HepG2 (cell line): Measurements from ENCODE around the gene MRPL28. TPM values are rescaled to one million over a fixed set of nuclear protein-coding genes. Genes with fewer than 3 reads are reported as not detected.
A peak's percentile ranks its signal among the peaks of the same experiment; 100 is the strongest.

ENCODE experiments used
- CEBPG ChIP-seq: IDR thresholded peaks from 2 replicates; pipeline ENCODE4 v1.6.1; 2016
- CHD2 ChIP-seq: IDR thresholded peaks from 2 replicates; pipeline ENCODE4 v1.6.1; 2011; ENCODE audit warnings: low read depth, low read length, improper control_type of control experiment
- GATAD2A ChIP-seq: IDR thresholded peaks from 2 replicates; pipeline ENCODE4 v1.6.1; 2016
- ISX ChIP-seq: sonication (generic); formaldehyde crosslinking; conservative IDR thresholded peaks from 2 replicates; pipeline ENCODE4 v1.5.0; 2020; ENCODE audit warnings: missing genetic modification reagents
- LCORL ChIP-seq, 2 experiments: fragments of 450-650 bp in 1 of 2; sonication (generic) in 1 of 2; formaldehyde crosslinking in 1 of 2; IDR thresholded peaks; 2 replicates each; pipeline versions ENCODE4 v1.5.0 to v1.6.1; 2017 to 2020; ENCODE audit warnings: antibody characterized with exemption in 1 of 2, missing genetic modification reagents in 1 of 2
- MAFG ChIP-seq: sonication (generic); formaldehyde crosslinking; IDR thresholded peaks from 2 replicates; pipeline ENCODE4 v1.5.1; 2020; ENCODE audit warnings: mild to moderate bottlenecking, missing genetic modification reagents
- MAZ ChIP-seq, 2 experiments: sonication (generic) in 1 of 2; formaldehyde crosslinking in 1 of 2; IDR thresholded peaks; 2 replicates each; pipeline versions ENCODE4 v1.5.0 to v1.6.1; 2012 to 2020; ENCODE audit warnings: low read depth in 2 of 2, mild to moderate bottlenecking in 2 of 2, borderline replicate concordance in 1 of 2, improper control_type of control experiment in 1 of 2, low read length in 1 of 2, missing genetic modification reagents in 1 of 2, moderate library complexity in 1 of 2
- MNT ChIP-seq: fragments of 450-650 bp; IDR thresholded peaks from 2 replicates; pipeline ENCODE4 v1.6.1; 2016
- RAD21 ChIP-seq: fragments of 450-650 bp; formaldehyde crosslinking; IDR thresholded peaks from 2 replicates; pipeline ENCODE4 v1.5.0; 2020; ENCODE audit warnings: mild to moderate bottlenecking
- RFX3 ChIP-seq: IDR thresholded peaks from 2 replicates; pipeline ENCODE4 v1.6.1; 2016; ENCODE audit warnings: missing biosample characterization, missing genetic modification reagents
- SIX4 ChIP-seq: sonication (generic); formaldehyde crosslinking; IDR thresholded peaks from 2 replicates; pipeline ENCODE4 v1.4.0; 2020; ENCODE audit warnings: missing genetic modification reagents
- SMC3 ChIP-seq: IDR thresholded peaks from 2 replicates; pipeline ENCODE4 v1.6.1; 2011; ENCODE audit warnings: low read length, improper control_type of control experiment
- SOX13 ChIP-seq, 3 experiments: fragments of 450-650 bp in 1 of 3; sonication (generic) in 1 of 3; formaldehyde crosslinking in 1 of 3; IDR thresholded peaks in 2 of 3; conservative IDR thresholded peaks in 1 of 3; 2 replicates each; pipeline versions ENCODE4 v1.5.0 to v1.6.1; 2016 to 2020; ENCODE audit warnings: antibody characterized with exemption in 1 of 3, mild to moderate bottlenecking in 1 of 3, missing compliant biosample characterization in 1 of 3, missing genetic modification reagents in 1 of 3, moderate library complexity in 1 of 3
- SP4 ChIP-seq: sonication (generic); formaldehyde crosslinking; IDR thresholded peaks from 2 replicates; pipeline ENCODE4 v1.8.1; 2023; ENCODE audit warnings: mild to moderate bottlenecking, missing genetic modification reagents
- SPEN ChIP-seq: sonication (generic); formaldehyde crosslinking; IDR thresholded peaks from 2 replicates; pipeline ENCODE4 v1.5.1; 2020; ENCODE audit warnings: low read depth, mild to moderate bottlenecking, missing genetic modification reagents
- TCF7 ChIP-seq: sonication (generic); IDR thresholded peaks from 2 replicates; pipeline ENCODE4 v1.6.1; 2016; ENCODE audit warnings: antibody characterized with exemption, low read depth
- YY1 ChIP-seq: IDR thresholded peaks from 2 replicates; pipeline ENCODE4 v1.6.1; 2011; ENCODE audit warnings: low read length, low read depth, moderate library complexity, mild to moderate bottlenecking; ENCODE audit not compliant: insufficient read depth, insufficient replicate concordance
- ZBTB8A ChIP-seq: sonication (generic); formaldehyde crosslinking; IDR thresholded peaks from 2 replicates; pipeline ENCODE4 v1.4.0; 2020; ENCODE audit warnings: mild to moderate bottlenecking, low read depth, missing genetic modification reagents, borderline replicate concordance
- ZFP36 ChIP-seq: fragments of 150-350 bp; IDR thresholded peaks from 2 replicates; pipeline ENCODE4 v1.6.1; 2018; ENCODE audit warnings: borderline replicate concordance, low read length, low read depth; ENCODE audit not compliant: partially characterized antibody
- ZMYM2 ChIP-seq: sonication (generic); formaldehyde crosslinking; IDR thresholded peaks from 2 replicates; pipeline ENCODE4 v1.8.0; 2022; ENCODE audit warnings: mild to moderate bottlenecking, missing genetic modification reagents
- ZNF205 ChIP-seq: IDR thresholded peaks from 2 replicates; pipeline ENCODE4 v1.6.1; 2018; ENCODE audit warnings: missing biosample characterization, missing genetic modification reagents
- ZNF280B ChIP-seq: sonication (generic); formaldehyde crosslinking; IDR thresholded peaks from 2 replicates; pipeline ENCODE4 v1.5.0; 2020; ENCODE audit warnings: missing genetic modification reagents, mild to moderate bottlenecking, borderline replicate concordance
- ZNF326 ChIP-seq: sonication (generic); formaldehyde crosslinking; IDR thresholded peaks from 2 replicates; pipeline ENCODE4 v1.4.0; 2020; ENCODE audit warnings: missing genetic modification reagents, borderline replicate concordance
- ZNF33B ChIP-seq: sonication (generic); formaldehyde crosslinking; IDR thresholded peaks from 2 replicates; pipeline ENCODE4 v1.5.1; 2020; ENCODE audit warnings: mild to moderate bottlenecking, missing genetic modification reagents
- ZNF382 ChIP-seq: sonication (generic); formaldehyde crosslinking; IDR thresholded peaks from 2 replicates; pipeline ENCODE4 v1.5.0; 2020; ENCODE audit warnings: missing genetic modification reagents, mild to moderate bottlenecking, borderline replicate concordance
- ZNF563 ChIP-seq: sonication (generic); formaldehyde crosslinking; IDR thresholded peaks from 2 replicates; pipeline ENCODE4 v1.8.0; 2022; ENCODE audit warnings: mild to moderate bottlenecking, moderate library complexity, missing genetic modification reagents
- ZNF605 ChIP-seq: sonication (generic); formaldehyde crosslinking; IDR thresholded peaks from 2 replicates; pipeline ENCODE4 v1.8.0; 2022; ENCODE audit warnings: mild to moderate bottlenecking, missing genetic modification reagents
- ZNF674 ChIP-seq: sonication (generic); formaldehyde crosslinking; IDR thresholded peaks from 2 replicates; pipeline ENCODE4 v1.5.0; 2020; ENCODE audit warnings: low read depth, mild to moderate bottlenecking, missing genetic modification reagents
- ZNF768 ChIP-seq: sonication (generic); formaldehyde crosslinking; IDR thresholded peaks from 2 replicates; pipeline ENCODE4 v1.4.0; 2020; ENCODE audit warnings: missing genetic modification reagents
- polyA plus RNA-seq, 8 experiments: library from polyadenylated mRNA; depleted of rRNA in 3 of 8; stranded (reverse) in 7 of 8; unstranded in 1 of 8; fragments of >200 nt; fragmentation: Illumina TruSeq in 4 of 8; extraction: Trizol in 4 of 8; gene quantifications; 2 replicates each; pipeline versions ENCODE4 v1.2.1 to v1.2.3, GENCODE V29; 2011 to 2016; ENCODE audit warnings: low read depth in 4 of 8, missing spikeins in 1 of 8, mixed read lengths in 1 of 8; ENCODE audit not compliant: insufficient read depth in 1 of 8
- total RNA-seq, 5 experiments: library from RNA; depleted of rRNA; stranded (reverse); fragments of >200 nt; fragmentation: Illumina TruSeq; extraction: Trizol; gene quantifications; 2 replicates each; pipeline ENCODE4 v1.2.3, GENCODE V29; 2016; ENCODE audit warnings: low read depth in 1 of 5

Gene MRPL28
- total and polyA plus RNA-seq, 2 of the 13 experiments (the other 11 are each of a cell fraction or from before 2014, with no cell fraction given), result 114 to 135 TPM

GRCh38 chr16:342455-343213, 27.7 kb downstream of the MRPL28 start (continued):
- TF ChIP-seq ZMYM2 (CRISPR knock-in tag) (0 out of 2 replicates have a peak, but pooled peaks have one; percentile 38), ZNF605 (CRISPR knock-in tag) (no peak), SPEN (CRISPR knock-in tag) (peak; percentile 84; the same call in 1 of the 2 replicates), ZFP36 (no peak), YY1 (peak; percentile 20), MAZ (IDR thresholded peaks at IDR 0.05; ENCODE audit: borderline replicate concordance, low read depth, low read length) (no peak), MAZ (CRISPR knock-in tag; IDR thresholded peaks at IDR 0.05; ENCODE audit: low read depth) (0 out of 2 replicates have a peak, but pooled peaks have one; percentile 67), ZNF280B (CRISPR knock-in tag) (peak; percentile 81), SOX13 (IDR thresholded peaks at IDR 0.05) (no peak), SOX13 (CRISPR knock-in tag; conservative IDR thresholded peaks at IDR 0.05 in 1 of 2, IDR thresholded peaks at IDR 0.05 in 1 of 2) (peak in 1 of 2 experiments; percentile 65; a peak in 2 of 4 replicates), ZNF563 (CRISPR knock-in tag) (no peak), LCORL (IDR thresholded peaks at IDR 0.05) (no peak), LCORL (CRISPR knock-in tag; IDR thresholded peaks at IDR 0.05) (peak; percentile 79), ZNF768 (CRISPR knock-in tag) (no peak; the same call in 1 of the 2 replicates), MAFG (CRISPR knock-in tag) (no peak), SP4 (CRISPR knock-in tag) (peak; percentile 79; the same call in 1 of the 2 replicates), MNT (peak; percentile 86), ZNF33B (CRISPR knock-in tag) (peak; percentile 61; the same call in 1 of the 2 replicates), CHD2 (no peak), CEBPG (no peak), GATAD2A (CRISPR knock-in tag) (peak; percentile 87), RAD21 (CRISPR knock-in tag) (peak; percentile 63; the same call in 1 of the 2 replicates), SIX4 (no peak), TCF7 (no peak), ZNF326 (no peak), SMC3 (no peak; the same call in 1 of the 2 replicates), ZNF382 (no peak), RFX3 (CRISPR knock-in tag) (no peak), ISX (CRISPR knock-in tag) (no peak), ZNF205 (no peak), ZNF674 (CRISPR knock-in tag) (no peak), ZBTB8A (CRISPR knock-in tag) (no peak)
